HL-60 (cell line): ENCODE measurements around the gene SLC16A10.

Source experiments
- CTCF ChIP-seq: IDR thresholded peaks from one replicate; pipeline ENCODE4 v1.5.1; 2011; ENCODE audit warnings: low read length, control low read depth, inconsistent platforms; ENCODE audit not compliant: insufficient read depth
- POLR2AphosphoS5 ChIP-seq: IDR thresholded peaks from 2 replicates; pipeline ENCODE4 v1.6.1; 2012; ENCODE audit warnings: low read depth
- REST ChIP-seq: IDR thresholded peaks from 2 replicates; pipeline ENCODE4 v1.6.1; 2012; ENCODE audit warnings: low read depth; ENCODE audit not compliant: insufficient replicate concordance

GRCh38 chr6:111185954-111186353, 98.7 kb downstream of the SLC16A10 start:
- no peak for TF ChIP-seq CTCF
- no peak for TF ChIP-seq REST
- TF ChIP-seq POLR2AphosphoS5 = no peak
